H1 (cell line): ENCODE results near the gene PLD3. TPM values are rescaled to one million over a fixed set of nuclear protein-coding genes. Genes with fewer than 3 reads are reported as not detected.

Source experiments
- CTBP2 ChIP-seq: IDR thresholded peaks from 2 replicates; pipeline ENCODE4 v1.7.0; 2011; ENCODE audit warnings: borderline replicate concordance, mild to moderate bottlenecking, moderate library complexity, mixed read lengths, low read length; ENCODE audit not compliant: insufficient read depth, insufficient read length
- EGR1 ChIP-seq: IDR thresholded peaks from 2 replicates; pipeline ENCODE4 v1.6.1; 2011; ENCODE audit warnings: low read depth, low read length, borderline replicate concordance
- KDM5A ChIP-seq: fragments of 200-600 bp; IDR thresholded peaks from 2 replicates; pipeline ENCODE4 v1.7.1; 2012; ENCODE audit warnings: mild to moderate bottlenecking, low read length, inconsistent platforms, mixed read lengths
- PHF8 ChIP-seq: fragments of 200-600 bp; sonication (generic); conservative IDR thresholded peaks from 2 replicates; pipeline ENCODE4 v1.7.1; 2012; ENCODE audit warnings: low read depth, mild to moderate bottlenecking, inconsistent platforms, low read length, moderate library complexity
- RXRA ChIP-seq: IDR thresholded peaks from 2 replicates; pipeline ENCODE4 v1.6.1; 2011; ENCODE audit warnings: low read depth, mild to moderate bottlenecking, low read length, moderate library complexity; ENCODE audit not compliant: insufficient read depth
- SIX5 ChIP-seq: IDR thresholded peaks from 2 replicates; pipeline ENCODE4 v1.6.1; 2011; ENCODE audit warnings: mild to moderate bottlenecking, low read depth, low read length
- polyA plus RNA-seq, 7 experiments: library from polyadenylated mRNA; depleted of rRNA in 3 of 7; stranded (reverse) in 5 of 7; unstranded in 2 of 7; fragments of >200 nt in 5 of 7; fragments of 200-250 nt in 2 of 7; gene quantifications; 1 replicate in 5 of 7; 2 replicates in 1 of 7; 4 replicates in 1 of 7; pipeline versions ENCODE4 v1.2.1 to v1.2.3, GENCODE V29; 2011 to 2013; ENCODE audit warnings: missing spikeins in 2 of 7, mixed read lengths in 2 of 7
- total RNA-seq: library from RNA; stranded (reverse); fragmentation: NEBNext Ultra II Directional; extraction: Animal tissue kit (Norgen Biotek cat#: 25700); gene quantifications from 2 replicates; pipeline ENCODE4 v1.2.1, GENCODE V29; 2021

Gene PLD3
- total and polyA plus RNA-seq, 2 of the 8 experiments (the other 6 are each of a cell fraction or from before 2014, with no cell fraction given), result 180 to 543 TPM

- TF ChIP-seq PHF8 (0 out of 2 replicates have a peak, but pooled peaks have one; percentile 30), SIX5 (no peak), RXRA (no peak), CTBP2 (no peak), EGR1 (no peak), KDM5A (no peak)
Observed at GRCh38 chr19:40365613-40366401, 17.3 kb downstream of the PLD3 start (continued).
